ENCODE measurements around the gene TNIP3. TPM values are rescaled to one million over a fixed set of nuclear protein-coding genes. Genes with fewer than 3 reads are reported as not detected.

The TNIP3 gene
- total RNA-seq (2022; extraction: Qiagen RNA extraction; ENCODE audit: low read depth): 0.22 to 0.68 TPM (median 0.32 TPM) in 5 replicates

DNA sequence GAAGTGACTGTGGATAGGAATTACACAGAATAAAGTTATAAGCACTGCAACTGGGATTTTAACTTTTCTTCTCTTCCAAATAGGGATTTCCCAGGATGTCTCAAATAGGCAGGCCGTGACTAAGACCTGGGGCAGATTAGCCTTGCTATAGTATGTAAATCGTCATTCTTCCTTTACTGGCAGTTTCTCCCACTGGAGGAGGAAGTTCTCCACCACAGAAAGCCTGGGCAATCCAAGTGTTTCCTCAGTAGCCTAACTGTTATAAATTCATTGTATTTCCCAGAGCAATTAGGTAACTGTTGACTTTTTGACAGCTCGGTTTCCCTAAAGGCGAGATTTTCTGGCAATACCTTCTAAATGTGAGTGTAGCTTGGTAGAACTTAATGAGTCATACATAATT is at the start of gene TNIP3:
Gene TNIP3 (minus strand): TSS at position 31 of the 400 bp plus-strand sequence. CDS start 196 bp downstream, outside the sequence.

Other genes with a start within 250 kb of the TNIP3 start
- gene PRDM5, start 241.6 kb downstream of the TNIP3 start, total RNA-seq (2022; extraction: Qiagen RNA extraction; ENCODE audit: low read depth): 3.3 to 5.8 TPM (median 4.9 TPM) in 5 replicates
- gene NDNF, start 91.8 kb downstream of the TNIP3 start, total RNA-seq (2022; extraction: Qiagen RNA extraction; ENCODE audit: low read depth): not detected in 5 replicates
- gene QRFPR, start 216.7 kb upstream of the TNIP3 start, total RNA-seq (2022; extraction: Qiagen RNA extraction; ENCODE audit: low read depth): 0.13 TPM in 1 of 5 replicates, not detected in the others